KMS-11 (cell line): Measurements from ENCODE around the gene SHISA2.

Experiments used
- H2AFZ ChIP-seq: fragments of 200-600 bp; sonication (generic); 2 replicates; pipeline ENCODE4 v1.6.1; 2016; ENCODE audit warnings: antibody characterized with exemption, mixed run types, low read depth
- H3K27ac ChIP-seq: fragments of 200-600 bp; sonication (generic); 2 replicates; pipeline ENCODE4 v1.6.1; 2016; ENCODE audit warnings: mild to moderate bottlenecking, mixed run types
- H3K27me3 ChIP-seq: fragments of 200-600 bp; sonication (generic); 2 replicates; pipeline ENCODE4 v1.6.1; 2017; ENCODE audit warnings: mild to moderate bottlenecking, low read depth, mixed run types, moderate library complexity; ENCODE audit not compliant: insufficient read depth
- H3K36me3 ChIP-seq: fragments of 200-600 bp; sonication (generic); 2 replicates; pipeline ENCODE4 v1.6.1; 2017; ENCODE audit warnings: mild to moderate bottlenecking, mixed run types; ENCODE audit not compliant: insufficient read depth
- H3K4me1 ChIP-seq: fragments of 200-600 bp; sonication (generic); 2 replicates; pipeline ENCODE4 v1.6.1; 2016; ENCODE audit warnings: mild to moderate bottlenecking, low read depth, mixed run types; ENCODE audit not compliant: poor library complexity, severe bottlenecking
- H3K4me2 ChIP-seq: fragments of 200-600 bp; sonication (generic); 2 replicates; pipeline ENCODE4 v1.7.0; 2016; ENCODE audit warnings: mild to moderate bottlenecking, mixed run types
- H3K4me3 ChIP-seq: fragments of 200-600 bp; sonication (generic); IDR thresholded peaks from 2 replicates; pipeline ENCODE4 v1.6.1; 2017; ENCODE audit warnings: low read depth, low read length, mixed read lengths; ENCODE audit not compliant: insufficient read depth
- H3K79me2 ChIP-seq: fragments of 200-600 bp; sonication (generic); 2 replicates; pipeline ENCODE4 v1.6.1; 2016; ENCODE audit warnings: low read depth, mixed run types; ENCODE audit not compliant: insufficient read depth
- H3K9ac ChIP-seq: fragments of 200-600 bp; sonication (generic); 2 replicates; pipeline ENCODE4 v1.6.1; 2016; ENCODE audit warnings: mild to moderate bottlenecking, mixed run types
- H4K20me1 ChIP-seq: fragments of 200-600 bp; sonication (generic); 2 replicates; pipeline ENCODE4 v1.6.1; 2016; ENCODE audit warnings: mild to moderate bottlenecking, mixed run types; ENCODE audit not compliant: insufficient read depth
- TF ChIP-seq, protein P1 (sequence below): fragments of 200-600 bp; sonication (generic); conservative IDR thresholded peaks from 2 replicates; pipeline ENCODE4 v1.6.1; 2017; ENCODE audit warnings: low read depth, mild to moderate bottlenecking, antibody characterized with exemption, low read length, moderate library complexity, mixed read lengths

The SHISA2 gene

GRCh38 chr13:26021516-26021915 lies 30.3 kb downstream of the SHISA2 start:
- TF ChIP-seq, protein P1, sequence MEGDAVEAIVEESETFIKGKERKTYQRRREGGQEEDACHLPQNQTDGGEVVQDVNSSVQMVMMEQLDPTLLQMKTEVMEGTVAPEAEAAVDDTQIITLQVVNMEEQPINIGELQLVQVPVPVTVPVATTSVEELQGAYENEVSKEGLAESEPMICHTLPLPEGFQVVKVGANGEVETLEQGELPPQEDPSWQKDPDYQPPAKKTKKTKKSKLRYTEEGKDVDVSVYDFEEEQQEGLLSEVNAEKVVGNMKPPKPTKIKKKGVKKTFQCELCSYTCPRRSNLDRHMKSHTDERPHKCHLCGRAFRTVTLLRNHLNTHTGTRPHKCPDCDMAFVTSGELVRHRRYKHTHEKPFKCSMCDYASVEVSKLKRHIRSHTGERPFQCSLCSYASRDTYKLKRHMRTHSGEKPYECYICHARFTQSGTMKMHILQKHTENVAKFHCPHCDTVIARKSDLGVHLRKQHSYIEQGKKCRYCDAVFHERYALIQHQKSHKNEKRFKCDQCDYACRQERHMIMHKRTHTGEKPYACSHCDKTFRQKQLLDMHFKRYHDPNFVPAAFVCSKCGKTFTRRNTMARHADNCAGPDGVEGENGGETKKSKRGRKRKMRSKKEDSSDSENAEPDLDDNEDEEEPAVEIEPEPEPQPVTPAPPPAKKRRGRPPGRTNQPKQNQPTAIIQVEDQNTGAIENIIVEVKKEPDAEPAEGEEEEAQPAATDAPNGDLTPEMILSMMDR: no peak
- Histone ChIP-seq H3K4me3 (no peak overlapping the region), H4K20me1 (no peaks in the 10 kb centered on the region), H3K79me2 (no peaks in the 10 kb centered on the region), H2AFZ (no peak overlapping the region), H3K27me3 (no peaks in the 10 kb centered on the region), H3K36me3 (no peaks in the 10 kb centered on the region), H3K4me1 (no peaks in the 10 kb centered on the region), H3K4me2 (no peak overlapping the region), H3K9ac (no peak overlapping the region), H3K27ac (no peak overlapping the region)

DNA sequence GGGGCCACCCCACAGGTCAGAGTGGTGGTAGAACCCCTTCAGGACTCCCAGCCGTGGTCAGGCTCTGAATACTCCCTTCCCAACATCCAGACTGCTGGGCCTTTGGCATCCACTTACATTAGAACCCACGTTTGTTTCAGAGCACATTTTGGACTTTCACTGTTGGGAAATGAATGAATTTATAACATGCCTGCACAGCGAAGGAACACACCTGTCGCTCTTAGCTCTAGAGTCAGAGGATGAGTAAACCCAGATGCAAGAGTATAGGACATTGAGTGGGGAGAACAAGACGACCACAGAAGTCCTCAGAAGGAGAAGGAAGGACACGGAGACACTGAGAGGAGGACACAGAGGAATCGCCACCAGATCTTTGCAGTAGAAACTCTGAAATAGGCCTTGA lies 30.9 kb downstream of the SHISA2 start:
- no peaks in the 10 kb centered on the region for H3K36me3 ChIP-seq
- H3K4me3 ChIP-seq: no peak overlapping the region
- no peak overlapping the region for H3K9ac ChIP-seq
- no peaks in the 10 kb centered on the region for H3K79me2 ChIP-seq
- no peak overlapping the region for H2AFZ ChIP-seq
- no peaks in the 10 kb centered on the region for H4K20me1 ChIP-seq
- TF ChIP-seq, protein P1: no peak
- H3K4me2 ChIP-seq: no peak overlapping the region
- H3K27me3 ChIP-seq: no peaks in the 10 kb centered on the region
- no peaks in the 10 kb centered on the region for H3K4me1 ChIP-seq
- no peak overlapping the region for H3K27ac ChIP-seq

- Histone ChIP-seq H3K9ac (no peak overlapping the region), H3K36me3 (no peaks in the 10 kb centered on the region), H3K79me2 (no peaks in the 10 kb centered on the region), H3K27ac (no peak overlapping the region), H3K4me2 (no peak overlapping the region), H3K27me3 (no peaks in the 10 kb centered on the region), H4K20me1 (no peaks in the 10 kb centered on the region), H2AFZ (no peak overlapping the region), H3K4me3 (no peak overlapping the region), H3K4me1 (no peaks in the 10 kb centered on the region)
- TF ChIP-seq, protein P1: no peak
Measured at GRCh38 chr13:26019881-26020870, 31.6 kb downstream of the SHISA2 start.

DNA sequence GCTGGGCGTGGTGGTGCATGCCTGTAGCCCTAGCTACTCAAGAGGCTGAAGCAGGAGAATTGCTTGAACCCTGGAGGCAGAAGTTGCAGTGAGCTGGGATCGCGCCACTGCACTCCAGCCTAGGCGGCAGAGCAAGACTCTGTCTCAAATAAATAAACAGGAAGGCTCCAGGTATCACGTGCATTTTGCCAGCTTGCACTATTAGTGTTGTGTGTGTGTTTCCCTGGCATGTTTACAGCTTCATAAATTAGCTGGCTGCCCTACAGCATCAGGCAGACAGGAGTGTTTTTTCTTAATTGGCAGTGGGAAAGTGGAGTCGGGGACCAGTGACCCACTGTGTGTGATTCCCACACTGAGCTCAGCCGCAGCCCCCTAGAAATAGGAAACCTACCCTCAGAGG lies 32.6 kb downstream of the SHISA2 start:
- TF ChIP-seq, protein P1: no peak
- H4K20me1 ChIP-seq: no peaks in the 10 kb centered on the region
- no peaks in the 10 kb centered on the region for H3K36me3 ChIP-seq
- H3K4me1 ChIP-seq: no peaks in the 10 kb centered on the region
- no peak overlapping the region for H2AFZ ChIP-seq
- no peaks in the 10 kb centered on the region for H3K79me2 ChIP-seq
- H3K4me3 ChIP-seq: no peak overlapping the region
- H3K27me3 ChIP-seq: no peaks in the 10 kb centered on the region
- H3K9ac ChIP-seq: no peak overlapping the region
- no peak overlapping the region for H3K4me2 ChIP-seq
- no peak overlapping the region for H3K27ac ChIP-seq
